Fibroblast of mammary gland (primary cell): Measurements from ENCODE around the gene TBC1D5.
A peak's percentile ranks its signal among the peaks of the same experiment; 100 is the strongest.

Experiments
- DNase-seq: peaks from one replicate; pipeline ENCODE4 v3.0.0-alpha.2; 2010; ENCODE audit warnings: low read depth
- H3K4me3 ChIP-seq: 2 replicates; pipeline ENCODE4 v1.5.1; 2011; ENCODE audit warnings: low read depth, mild to moderate bottlenecking, low read length, moderate library complexity; ENCODE audit not compliant: control insufficient read depth
- CTCF ChIP-seq: conservative IDR thresholded peaks from 2 replicates; pipeline ENCODE4 v1.5.1; 2011; ENCODE audit warnings: low read depth, low read length, inconsistent platforms; ENCODE audit not compliant: control insufficient read depth, insufficient read depth

Gene TBC1D5

DNA sequence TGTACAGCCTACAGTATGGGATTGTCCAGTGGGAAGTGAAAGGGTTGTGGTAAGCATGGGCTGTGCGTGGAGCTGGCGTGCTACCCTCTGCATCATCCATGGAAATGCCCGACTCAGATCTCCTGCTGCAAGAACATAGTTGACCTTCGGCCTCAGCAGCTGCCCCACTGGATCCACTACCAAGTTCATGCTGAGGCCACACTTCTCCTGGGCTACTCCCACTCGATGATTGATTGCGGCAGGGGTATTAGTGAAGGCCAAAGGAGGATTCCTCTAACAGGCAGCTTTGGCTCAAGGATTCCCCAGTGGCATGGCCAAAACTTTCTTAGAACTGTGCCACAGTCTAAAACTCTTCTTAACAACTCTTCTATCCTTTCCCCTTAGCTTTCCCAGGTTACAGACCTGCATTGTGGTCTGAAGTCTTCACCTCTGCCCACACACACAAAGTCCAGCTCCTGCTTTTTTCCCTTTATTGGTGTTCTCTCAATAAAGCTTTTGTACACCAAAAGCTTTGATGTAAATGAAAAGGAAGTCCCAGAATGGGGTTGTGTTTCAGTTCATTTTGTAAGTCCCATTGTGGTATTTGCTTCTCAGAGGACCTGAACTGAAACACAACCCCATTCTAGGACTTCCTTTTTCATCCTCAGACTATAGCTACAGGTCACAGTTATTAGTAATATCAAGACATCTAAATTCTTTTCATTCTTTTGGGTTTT, 4.9 kb upstream of the TBC1D5 start:
- no peak overlapping the region for H3K4me3 ChIP-seq
- no peak for DNase-seq
- TF ChIP-seq CTCF, result no peak

- no peak for DNase-seq
Observed at GRCh38 chr3:17745894-17746293, 3.5 kb upstream of the TBC1D5 start.

GRCh38 chr3:17745301-17745700, 2.9 kb upstream of the TBC1D5 start:
- no peak for TF ChIP-seq CTCF
- no peak overlapping the region for H3K4me3 ChIP-seq
- DNase-seq, result no peak

More at GRCh38 chr3:17745894-17746293, 3.5 kb upstream of the TBC1D5 start:
- TF ChIP-seq CTCF, result no peak
- no peak overlapping the region for H3K4me3 ChIP-seq

DNA sequence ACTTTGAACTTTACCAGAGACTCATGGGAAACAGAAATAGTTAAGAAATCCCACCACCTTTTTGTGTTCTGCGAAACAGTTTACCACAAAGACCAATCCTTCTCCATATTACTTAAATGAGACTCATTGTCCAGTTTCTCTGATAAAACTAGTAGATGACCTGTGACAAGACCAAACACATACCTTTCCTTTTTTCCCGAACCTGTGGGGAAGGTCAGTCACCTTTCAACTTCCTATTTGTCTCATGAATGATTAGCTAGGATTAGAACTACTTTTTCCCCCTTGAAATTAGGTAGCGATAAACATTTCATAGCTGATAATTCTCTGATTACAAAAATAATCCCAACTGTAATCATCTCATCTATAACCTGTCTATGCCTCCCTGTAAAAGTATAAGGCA, 2.3 kb upstream of the TBC1D5 start:
- H3K4me3 ChIP-seq, result no peak overlapping the region
- TF ChIP-seq CTCF, result no peak
- no peak for DNase-seq

DNA sequence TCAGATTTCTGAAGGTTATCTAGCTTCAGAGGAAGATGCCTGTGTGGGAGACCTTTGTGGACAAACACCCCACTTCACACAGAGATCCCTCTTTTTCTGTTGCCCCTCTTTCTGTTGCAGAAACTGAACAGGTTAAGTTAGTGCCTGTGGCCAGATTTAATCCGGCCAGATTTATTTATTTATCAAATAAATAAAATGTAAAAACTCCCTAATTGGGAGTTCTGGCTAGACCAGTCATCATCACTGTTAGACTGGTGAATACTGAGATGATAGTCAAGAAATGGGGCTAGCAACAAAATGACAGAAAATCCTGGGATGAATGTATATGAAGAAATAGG, 1.2 kb upstream of the TBC1D5 start:
- no peak for TF ChIP-seq CTCF
- DNase-seq, result no peak
- no peak overlapping the region for H3K4me3 ChIP-seq

GRCh38 chr3:17742880-17743657, 638 bp upstream of the TBC1D5 start:
- no peak for TF ChIP-seq CTCF
- H3K4me3 ChIP-seq, result peak overlapping the region; percentile 65
- no peak for DNase-seq
